ENCODE results near the gene TUBB1.

DNA sequence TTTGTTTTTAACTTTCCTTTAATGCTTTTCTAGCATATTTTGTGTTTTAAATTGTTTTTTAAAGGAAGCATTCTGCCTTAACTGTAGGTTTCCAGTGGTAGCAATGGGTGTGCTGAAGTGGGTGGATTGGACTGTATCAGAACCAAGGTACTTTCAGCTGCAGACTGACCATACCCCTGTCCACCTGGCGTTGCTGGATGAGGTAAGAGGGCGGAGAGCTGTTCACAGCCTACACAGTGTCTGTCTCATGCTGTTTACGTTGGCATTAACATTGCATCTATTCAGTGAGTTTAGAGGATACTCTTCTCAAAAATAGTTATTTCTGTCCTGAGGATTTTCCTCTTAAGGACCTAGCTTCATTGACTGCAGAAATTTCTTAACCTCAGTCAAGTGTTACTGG lies 26.3 kb upstream of the TUBB1 start:
- TF ChIP-seq EZH2 (IDR thresholded peaks at IDR 0.05; ENCODE audit: borderline replicate concordance, insufficient read depth, low read depth, low read length, poor library complexity, severe bottlenecking) = no peak
- TF ChIP-seq, protein P1, sequence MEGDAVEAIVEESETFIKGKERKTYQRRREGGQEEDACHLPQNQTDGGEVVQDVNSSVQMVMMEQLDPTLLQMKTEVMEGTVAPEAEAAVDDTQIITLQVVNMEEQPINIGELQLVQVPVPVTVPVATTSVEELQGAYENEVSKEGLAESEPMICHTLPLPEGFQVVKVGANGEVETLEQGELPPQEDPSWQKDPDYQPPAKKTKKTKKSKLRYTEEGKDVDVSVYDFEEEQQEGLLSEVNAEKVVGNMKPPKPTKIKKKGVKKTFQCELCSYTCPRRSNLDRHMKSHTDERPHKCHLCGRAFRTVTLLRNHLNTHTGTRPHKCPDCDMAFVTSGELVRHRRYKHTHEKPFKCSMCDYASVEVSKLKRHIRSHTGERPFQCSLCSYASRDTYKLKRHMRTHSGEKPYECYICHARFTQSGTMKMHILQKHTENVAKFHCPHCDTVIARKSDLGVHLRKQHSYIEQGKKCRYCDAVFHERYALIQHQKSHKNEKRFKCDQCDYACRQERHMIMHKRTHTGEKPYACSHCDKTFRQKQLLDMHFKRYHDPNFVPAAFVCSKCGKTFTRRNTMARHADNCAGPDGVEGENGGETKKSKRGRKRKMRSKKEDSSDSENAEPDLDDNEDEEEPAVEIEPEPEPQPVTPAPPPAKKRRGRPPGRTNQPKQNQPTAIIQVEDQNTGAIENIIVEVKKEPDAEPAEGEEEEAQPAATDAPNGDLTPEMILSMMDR (IDR thresholded peaks at IDR 0.05) = no peak
